Lung (tissue), 12 donors: ENCODE data around the gene CDC25B. TPM values are rescaled to one million over a fixed set of nuclear protein-coding genes. Genes with fewer than 3 reads are reported as not detected.

Experiments used
- ATAC-seq: fragments of 200-7000 bp; cut with Tn5 transposase; one replicate; pipeline ENCODE4 v1.9.1; 2020; ENCODE audit warnings: moderate number of reproducible peaks; ENCODE audit not compliant: insufficient read depth, low FRiP score
- DNase-seq, 3 donors: peaks; one replicate each; pipeline ENCODE4 v3.0.0-alpha.2; 2013 to 2017
- H3K27ac ChIP-seq, 2 donors: one replicate each; pipeline ENCODE4 v1.5.1; 2013; ENCODE audit warnings: mild to moderate bottlenecking in 2 of 2, moderate library complexity in 2 of 2, control low read depth in 1 of 2, inconsistent platforms in 1 of 2, low read depth in 1 of 2, low read length in 1 of 2
- H3K27me3 ChIP-seq, 3 donors: one replicate each; pipeline ENCODE4 v1.5.1; 2013; ENCODE audit warnings: low read length in 2 of 3; ENCODE audit not compliant: control insufficient read depth in 3 of 3, insufficient read depth in 3 of 3
- H3K36me3 ChIP-seq, 4 donors: one replicate each; pipeline ENCODE4 v1.5.1; 2013; ENCODE audit warnings: low read length in 4 of 4, mild to moderate bottlenecking in 1 of 4, moderate library complexity in 1 of 4; ENCODE audit not compliant: control insufficient read depth in 4 of 4, insufficient read depth in 4 of 4
- H3K4me1 ChIP-seq, 5 donors: one replicate each; pipeline ENCODE4 v1.5.1; 2013; ENCODE audit warnings: low read length in 5 of 5, mild to moderate bottlenecking in 2 of 5, moderate library complexity in 1 of 5; ENCODE audit not compliant: control insufficient read depth in 5 of 5, insufficient read depth in 5 of 5
- H3K4me3 ChIP-seq: one replicate; pipeline ENCODE4 v1.5.1; 2013; ENCODE audit warnings: mild to moderate bottlenecking, control low read depth, moderate library complexity
- H3K9ac ChIP-seq, 2 donors: one replicate each; pipeline ENCODE4 v1.5.1; 2013; ENCODE audit warnings: low read length in 2 of 2, control low read depth in 1 of 2; ENCODE audit not compliant: insufficient read depth in 1 of 2
- H3K9me3 ChIP-seq, 4 donors: one replicate each; pipeline ENCODE4 v1.5.1; 2013; ENCODE audit warnings: low read length in 3 of 4, mild to moderate bottlenecking in 1 of 4, moderate library complexity in 1 of 4; ENCODE audit not compliant: control insufficient read depth in 4 of 4, insufficient read depth in 3 of 4
- WGBS, 2 donors: extraction: QIAGEN DNeasy Blood & Tissue Kit; methylation state at CpG; one replicate each; pipeline ENCODE4 v1.1.7; 2013; 5-methylcytosine and 5-hydroxymethylcytosine counted together
- polyA plus RNA-seq, 2 donors: library from polyadenylated mRNA; stranded (reverse); fragments of 200-250 nt; gene quantifications; one replicate each; pipeline ENCODE4 v1.2.1, GENCODE V29; 2013
- total RNA-seq, 2 donors: library from RNA; depleted of rRNA in 1 of 2; stranded (reverse); fragments of >200 nt in 1 of 2; gene quantifications; one replicate each; pipeline ENCODE4 v1.2.1, GENCODE V29; 2014 to 2021
- TF ChIP-seq, protein P1 (sequence below): IDR thresholded peaks from 2 replicates; pipeline ENCODE4 v1.5.1; 2012; ENCODE audit warnings: mild to moderate bottlenecking; ENCODE audit errors: control extremely low read depth, extremely low read depth
- donor health status: control.
- donor health status: control.
- donor health status: Bipolar disorder and iron deficiency.
- donor health status: healthy.
- donor health status: DM: yes; HTN: yes; CAD: no.

CDC25B gene
- total and polyA plus RNA-seq, 4 donors, result 47.9 to 88.5 (median 67.1) TPM

DNA sequence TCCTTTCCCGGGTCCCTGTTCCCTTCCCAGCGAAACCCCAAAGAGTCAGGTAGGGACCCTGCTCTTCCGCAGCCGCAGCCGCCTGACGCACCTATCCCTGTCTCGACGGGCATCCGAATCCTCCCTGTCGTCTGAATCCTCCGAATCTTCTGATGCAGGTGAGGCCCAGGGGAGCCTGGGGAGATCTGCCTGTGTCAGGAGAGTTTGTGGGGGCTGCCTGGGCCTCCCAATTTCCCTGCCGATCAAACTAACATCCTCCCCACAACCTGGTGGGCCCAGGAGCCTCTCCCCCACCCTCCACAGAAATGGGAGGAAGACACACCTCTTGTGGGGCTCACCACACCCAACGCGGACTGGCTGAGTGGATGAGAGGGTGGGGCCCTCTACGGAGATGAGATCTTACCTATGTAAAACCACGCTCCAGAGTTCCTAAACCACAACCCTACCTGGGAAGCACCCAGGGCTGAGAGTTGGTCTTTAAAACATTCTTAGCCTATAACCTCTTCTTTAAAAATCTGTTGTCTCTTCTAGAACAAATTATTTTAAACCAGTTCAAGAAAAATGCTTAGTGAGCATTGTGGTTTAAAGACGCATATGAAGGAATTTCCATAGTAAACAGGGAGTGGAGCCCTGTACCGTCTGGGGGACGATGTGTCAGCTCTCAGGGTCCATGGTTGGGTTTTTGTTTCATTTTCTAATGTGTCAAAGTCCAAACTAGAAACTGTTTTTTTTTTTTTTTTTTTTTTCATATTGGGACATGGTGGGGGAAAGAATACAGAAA lies 1.7 kb downstream of the CDC25B start:
- Histone ChIP-seq H3K4me1 (peaks cover 0 to 40% (median 14%) of the 10 kb centered on the region in 5 donors), H3K27ac (peak overlapping the region in 1 of 2 donors; percentile 78), H3K4me3 (peak overlapping the region; percentile 87), H3K36me3 (peaks cover 0 to 38% (median 14%) of the 10 kb centered on the region in 4 donors), H3K27me3 (no peaks in the 10 kb centered on the region), H3K9me3 (no peaks in the 10 kb centered on the region), H3K9ac (peak overlapping the region in 1 of 2 donors; percentile 2)
- DNase-seq (no peak), ATAC-seq (no peak)
- 57 to 77% methylated on average over 19 of the region's 19 CpGs for WGBS, 2 donors
- TF ChIP-seq, protein P1, sequence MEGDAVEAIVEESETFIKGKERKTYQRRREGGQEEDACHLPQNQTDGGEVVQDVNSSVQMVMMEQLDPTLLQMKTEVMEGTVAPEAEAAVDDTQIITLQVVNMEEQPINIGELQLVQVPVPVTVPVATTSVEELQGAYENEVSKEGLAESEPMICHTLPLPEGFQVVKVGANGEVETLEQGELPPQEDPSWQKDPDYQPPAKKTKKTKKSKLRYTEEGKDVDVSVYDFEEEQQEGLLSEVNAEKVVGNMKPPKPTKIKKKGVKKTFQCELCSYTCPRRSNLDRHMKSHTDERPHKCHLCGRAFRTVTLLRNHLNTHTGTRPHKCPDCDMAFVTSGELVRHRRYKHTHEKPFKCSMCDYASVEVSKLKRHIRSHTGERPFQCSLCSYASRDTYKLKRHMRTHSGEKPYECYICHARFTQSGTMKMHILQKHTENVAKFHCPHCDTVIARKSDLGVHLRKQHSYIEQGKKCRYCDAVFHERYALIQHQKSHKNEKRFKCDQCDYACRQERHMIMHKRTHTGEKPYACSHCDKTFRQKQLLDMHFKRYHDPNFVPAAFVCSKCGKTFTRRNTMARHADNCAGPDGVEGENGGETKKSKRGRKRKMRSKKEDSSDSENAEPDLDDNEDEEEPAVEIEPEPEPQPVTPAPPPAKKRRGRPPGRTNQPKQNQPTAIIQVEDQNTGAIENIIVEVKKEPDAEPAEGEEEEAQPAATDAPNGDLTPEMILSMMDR, result no peak

DNA sequence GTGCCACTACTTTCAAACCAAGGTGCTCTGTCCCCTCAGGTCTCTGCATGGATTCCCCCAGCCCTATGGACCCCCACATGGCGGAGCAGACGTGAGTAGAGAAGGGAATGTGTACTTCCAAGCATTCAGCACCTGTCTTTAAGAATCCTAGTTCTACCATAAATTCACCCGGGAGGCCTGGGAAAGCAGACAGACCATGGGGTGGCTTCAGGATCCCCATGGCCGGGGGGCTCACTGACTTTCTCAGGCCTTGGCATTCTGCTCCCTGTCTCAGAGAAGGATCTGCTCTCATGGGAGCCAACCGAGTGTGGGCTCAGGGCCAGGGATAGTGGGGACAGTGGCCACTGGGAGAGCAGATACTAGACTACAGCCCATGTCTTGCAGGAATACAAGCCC lies 2.3 kb downstream of the CDC25B start:
- ATAC-seq (no peak), DNase-seq (no peak)
- peak overlapping the region; percentile 20 for H3K4me3 ChIP-seq
- H3K4me1 ChIP-seq, result peaks cover 0 to 40% (median 14%) of the 10 kb centered on the region in 5 donors
- H3K27me3 ChIP-seq, result no peaks in the 10 kb centered on the region
- H3K36me3 ChIP-seq, result peaks cover 0 to 44% (median 15%) of the 10 kb centered on the region in 4 donors
- no peaks in the 10 kb centered on the region for H3K9me3 ChIP-seq
- H3K27ac ChIP-seq, result peak overlapping the region in 1 of 2 donors; percentile 58
- WGBS, 2 donors, result 67 to 89% methylated on average over 5 of the region's 5 CpGs
- TF ChIP-seq, protein P1, result no peak
- no peak overlapping the region for H3K9ac ChIP-seq

DNA sequence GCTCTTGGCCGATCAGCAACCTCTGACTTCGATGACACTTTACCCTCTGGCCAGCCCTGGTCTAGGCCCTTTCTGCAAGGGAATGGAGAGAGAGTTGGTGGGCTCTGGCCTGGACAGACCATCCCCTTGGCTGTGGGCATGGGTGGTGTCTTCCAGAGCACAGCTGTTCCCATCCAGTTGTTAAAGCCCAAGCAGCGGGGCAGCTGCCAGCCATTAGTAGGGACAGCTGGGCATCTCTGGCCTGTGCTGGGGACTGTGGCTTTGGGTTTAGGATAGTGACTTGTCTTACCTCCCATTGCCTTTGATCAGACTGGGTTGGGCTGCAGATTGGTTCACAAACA lies 2.8 kb downstream of the CDC25B start:
- Histone ChIP-seq H3K9me3 (no peaks in the 10 kb centered on the region), H3K9ac (no peak overlapping the region), H3K36me3 (peaks cover 0 to 48% (median 19%) of the 10 kb centered on the region in 4 donors), H3K27ac (peak overlapping the region in 1 of 2 donors; percentile 73), H3K4me1 (peaks cover 0 to 40% (median 14%) of the 10 kb centered on the region in 5 donors), H3K27me3 (no peaks in the 10 kb centered on the region), H3K4me3 (peak overlapping the region; percentile 25)
- TF ChIP-seq, protein P1, result no peak
- 85 to 96% methylated on average over 3 of the region's 3 CpGs for WGBS, 2 donors
- no peak for ATAC-seq
- DNase-seq, result no peak
